Breast epithelium (tissue), 3 donors: Measurements from ENCODE around the gene ERN2.

ENCODE experiments used
- POLR2A ChIP-seq: fragments of 450-650 bp; IDR thresholded peaks from one replicate; pipeline ENCODE4 v1.6.1; 2016; ENCODE audit warnings: antibody characterized with exemption, mild to moderate bottlenecking, moderate library complexity
- TF ChIP-seq, protein P1 (sequence below), 3 donors: fragments of 450-650 bp; IDR thresholded peaks; one replicate each; pipeline ENCODE4 v1.5.1; 2016 to 2017; ENCODE audit warnings: antibody characterized with exemption in 3 of 3, mild to moderate bottlenecking in 3 of 3, moderate library complexity in 3 of 3

GRCh38 chr16:23742766-23743165 is 29.7 kb upstream of the ERN2 start:
- TF ChIP-seq POLR2A = no peak
- TF ChIP-seq, protein P1, sequence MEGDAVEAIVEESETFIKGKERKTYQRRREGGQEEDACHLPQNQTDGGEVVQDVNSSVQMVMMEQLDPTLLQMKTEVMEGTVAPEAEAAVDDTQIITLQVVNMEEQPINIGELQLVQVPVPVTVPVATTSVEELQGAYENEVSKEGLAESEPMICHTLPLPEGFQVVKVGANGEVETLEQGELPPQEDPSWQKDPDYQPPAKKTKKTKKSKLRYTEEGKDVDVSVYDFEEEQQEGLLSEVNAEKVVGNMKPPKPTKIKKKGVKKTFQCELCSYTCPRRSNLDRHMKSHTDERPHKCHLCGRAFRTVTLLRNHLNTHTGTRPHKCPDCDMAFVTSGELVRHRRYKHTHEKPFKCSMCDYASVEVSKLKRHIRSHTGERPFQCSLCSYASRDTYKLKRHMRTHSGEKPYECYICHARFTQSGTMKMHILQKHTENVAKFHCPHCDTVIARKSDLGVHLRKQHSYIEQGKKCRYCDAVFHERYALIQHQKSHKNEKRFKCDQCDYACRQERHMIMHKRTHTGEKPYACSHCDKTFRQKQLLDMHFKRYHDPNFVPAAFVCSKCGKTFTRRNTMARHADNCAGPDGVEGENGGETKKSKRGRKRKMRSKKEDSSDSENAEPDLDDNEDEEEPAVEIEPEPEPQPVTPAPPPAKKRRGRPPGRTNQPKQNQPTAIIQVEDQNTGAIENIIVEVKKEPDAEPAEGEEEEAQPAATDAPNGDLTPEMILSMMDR (IDR thresholded peaks at IDR 0.05) = no peak
